ENCODE measurements around the gene HOXC10. TPM values are rescaled to one million over a fixed set of nuclear protein-coding genes. Genes with fewer than 3 reads are reported as not detected.

The HOXC10 gene
- total RNA-seq, 4 donors from 2014 or later = not detected

GRCh38 chr12:53994264-53995001, 9.5 kb downstream of the HOXC10 start:
- Histone ChIP-seq H3K9me3 (no peaks in the 10 kb centered on the region), H3K27ac (no peak overlapping the region), H3K4me1 (peaks cover 16 to 32% (median 23%) of the 10 kb centered on the region in 4 donors), H3K36me3 (no peaks in the 10 kb centered on the region), H3K27me3 (peaks cover 100% of the 10 kb centered on the region), H3K4me3 (peak overlapping the region in 1 of 4 donors; percentile 53)
- intact Hi-C loops (cut with DNase I; ENCODE audit: low total_unique reads) (no loop called here), in situ Hi-C loops (cut with MboI; ENCODE audit: low pct_ligation_motif_present in 1 of 4, low pct_unique_long_range_greater_than_20kb in 1 of 4, low sequenced_read_pairs in 3 of 4) (loop anchor here in 1 of 4 donors (25.0 kb wide), 1 partner anchor 207 kb away; no protein-coding TSS in a partner anchor)
- DNase-seq = no peak
- 0 to 10% methylated on average over 10 to 33 of the region's 60 CpGs for WGBS, 2 donors (ENCODE audit: low coverage in 1 of 2)
- TF ChIP-seq CTCF (IDR thresholded peaks at IDR 0.05) (no peak), EP300 (IDR thresholded peaks at IDR 0.05; ENCODE audit: low read depth) (no peak), POLR2A (IDR thresholded peaks at IDR 0.05) (no peak), POLR2AphosphoS5 (IDR thresholded peaks at IDR 0.05) (no peak)

- intact Hi-C loops (cut with DNase I; ENCODE audit: low total_unique reads) (no loop called here), in situ Hi-C loops (cut with MboI; ENCODE audit: low pct_ligation_motif_present in 1 of 4, low pct_unique_long_range_greater_than_20kb in 1 of 4, low sequenced_read_pairs in 3 of 4) (loop anchor here in 1 of 4 donors (25.0 kb wide), 1 partner anchor 208 kb away; no protein-coding TSS in a partner anchor)
- TF ChIP-seq CTCF (IDR thresholded peaks at IDR 0.05) (no peak), POLR2A (IDR thresholded peaks at IDR 0.05) (no peak)
- Histone ChIP-seq H3K27me3 (peaks cover 100% of the 10 kb centered on the region), H3K36me3 (no peaks in the 10 kb centered on the region), H3K27ac (no peak overlapping the region), H3K9me3 (no peaks in the 10 kb centered on the region), H3K4me1 (peaks cover 17 to 37% (median 28%) of the 10 kb centered on the region in 4 donors), H3K4me3 (peak overlapping the region in 1 of 4 donors; percentile 53)
- no peak for DNase-seq
- 6% methylated on average over 17 of the region's 17 CpGs; no CpG with 5 or more reads in 1 of the 2 donors for WGBS, 2 donors (ENCODE audit: low coverage in 1 of 2)
These were observed 10.0 kb downstream of the HOXC10 start for GRCh38 chr12:53995002-53995377.

GRCh38 chr12:53995378-53996239, 10.7 kb downstream of the HOXC10 start:
- no peaks in the 10 kb centered on the region for H3K36me3 ChIP-seq
- H3K27ac ChIP-seq = no peak overlapping the region
- intact Hi-C loops (cut with DNase I; ENCODE audit: low total_unique reads) = no loop called here
- no peaks in the 10 kb centered on the region for H3K9me3 ChIP-seq
- in situ Hi-C loops (cut with MboI; ENCODE audit: low pct_ligation_motif_present in 1 of 4, low pct_unique_long_range_greater_than_20kb in 1 of 4, low sequenced_read_pairs in 3 of 4) = loop anchor here in 1 of 4 donors (25.0 kb wide), 1 partner anchor 208 kb away; no protein-coding TSS in a partner anchor
- WGBS, 2 donors (ENCODE audit: low coverage in 1 of 2) = 3 to 6% methylated on average over 5 to 40 of the region's 48 CpGs
- H3K4me1 ChIP-seq = peaks cover 18 to 42% (median 34%) of the 10 kb centered on the region in 4 donors
- peak overlapping the region; percentile 30 to 53 (median 36) for H3K4me3 ChIP-seq
- peaks cover 100% of the 10 kb centered on the region for H3K27me3 ChIP-seq
- TF ChIP-seq CTCF (IDR thresholded peaks at IDR 0.05) (no peak), EP300 (IDR thresholded peaks at IDR 0.05; ENCODE audit: low read depth) (no peak), POLR2A (IDR thresholded peaks at IDR 0.05) (no peak), POLR2AphosphoS5 (IDR thresholded peaks at IDR 0.05) (no peak)
- DNase-seq = no peak

All from transverse colon (tissue), 4 donors.